Fibroblast of skin of right quadriceps (primary cell): Measurements from ENCODE around the gene SEMA7A.
A peak's percentile ranks its signal among the peaks of the same experiment; 100 is the strongest.
"Not testable (repeated sequence)": the region's sequence is repeated elsewhere in the genome, so short reads cannot be mapped to it uniquely, and the experiment has no call there.

Experiments
- DNase-seq: peaks from one replicate; pipeline ENCODE4 v3.0.0-alpha.2; 2013

The SEMA7A gene

GRCh38 chr15:74399511-74400312 lies 34.0 kb downstream of the SEMA7A start:
- DNase-seq, result peak; percentile 91

- DNase-seq, result no peak
Observed at GRCh38 chr15:74399100-74399499, 34.7 kb downstream of the SEMA7A start.

GRCh38 chr15:74398183-74398582 lies 35.6 kb downstream of the SEMA7A start:
- no peak for DNase-seq

- DNase-seq, result no peak
Observed at GRCh38 chr15:74397239-74398068, 36.3 kb downstream of the SEMA7A start.

GRCh38 chr15:74396445-74397238 lies 37.1 kb downstream of the SEMA7A start:
- peak; percentile 86 for DNase-seq

- no peak for DNase-seq
Observed at GRCh38 chr15:74396146-74396438, 37.7 kb downstream of the SEMA7A start.

GRCh38 chr15:74395319-74396145 lies 38.2 kb downstream of the SEMA7A start:
- DNase-seq, result no peak

GRCh38 chr15:74394090-74394846 lies 39.5 kb downstream of the SEMA7A start:
- DNase-seq, result no peak

GRCh38 chr15:74393423-74393822 lies 40.3 kb downstream of the SEMA7A start:
- no peak for DNase-seq

- DNase-seq, result no peak
Observed at GRCh38 chr15:74392902-74393301, 40.9 kb downstream of the SEMA7A start.

- DNase-seq, result peak; percentile 63
Observed at GRCh38 chr15:74392451-74392830, 41.3 kb downstream of the SEMA7A start.

- DNase-seq, result no peak
Observed at GRCh38 chr15:74391582-74392450, 41.9 kb downstream of the SEMA7A start.

- no peak for DNase-seq
Observed at GRCh38 chr15:74390647-74391288, 43.0 kb downstream of the SEMA7A start.

- not testable (repeated sequence) for DNase-seq
Observed at GRCh38 chr15:74390049-74390646, 43.6 kb downstream of the SEMA7A start.

- no peak for DNase-seq
Observed at GRCh38 chr15:74389241-74390048, 44.3 kb downstream of the SEMA7A start.

- DNase-seq, result no peak
Observed at GRCh38 chr15:74388363-74388951, 45.3 kb downstream of the SEMA7A start.

GRCh38 chr15:74387621-74388362 lies 46.0 kb downstream of the SEMA7A start:
- no peak for DNase-seq

GRCh38 chr15:74387141-74387541 lies 46.6 kb downstream of the SEMA7A start:
- DNase-seq, result no peak
